ENCODE measurements around the gene EMP3.

The EMP3 gene

DNA sequence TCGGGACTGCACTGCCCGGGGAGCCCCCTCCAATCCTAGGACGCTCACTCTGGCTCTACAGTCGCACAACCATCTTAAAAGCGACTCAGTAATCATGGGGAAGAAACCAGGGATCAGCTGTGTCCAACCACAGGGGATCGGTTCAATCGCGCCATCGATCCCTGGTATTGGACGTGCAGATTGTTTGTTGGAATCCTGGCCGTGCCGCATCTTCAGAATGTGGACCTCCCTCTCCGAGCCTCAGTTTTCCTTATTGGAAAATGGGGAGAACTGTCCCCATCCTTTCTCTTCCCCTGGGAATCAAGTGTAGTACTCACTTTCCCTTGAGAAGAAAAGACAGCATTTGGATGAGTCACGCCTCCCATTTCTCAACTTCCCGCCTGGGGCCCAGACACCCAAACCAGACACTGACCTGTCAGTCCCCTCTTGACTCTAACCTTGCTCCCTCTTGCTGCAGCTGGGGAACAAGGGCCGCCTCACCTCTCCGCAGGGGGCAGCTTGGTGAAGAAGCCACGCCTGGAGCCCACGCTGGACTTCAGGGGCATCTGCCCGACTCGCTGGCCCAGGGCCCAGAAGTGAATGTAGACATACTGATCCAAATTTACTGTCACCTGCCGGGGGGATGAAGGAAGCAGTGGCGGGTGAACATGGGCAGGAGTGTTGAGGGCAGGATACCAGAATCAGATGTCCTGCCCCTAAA is 17.6 kb downstream of the EMP3 start:
- no peak for DNase-seq (ENCODE audit: insufficient read length, low spot score)
- FAIRE-seq: no peak

- FAIRE-seq (no peak), DNase-seq (ENCODE audit: insufficient read length, low spot score) (no peak)
Measured at GRCh38 chr19:48344892-48345291, 19.5 kb downstream of the EMP3 start.

GRCh38 chr19:48346191-48346590 is 20.8 kb downstream of the EMP3 start:
- FAIRE-seq: no peak
- no peak for DNase-seq (ENCODE audit: insufficient read length, low spot score)

- FAIRE-seq (no peak), DNase-seq (ENCODE audit: insufficient read length, low spot score) (no peak)
Measured at GRCh38 chr19:48348045-48348444, 22.7 kb downstream of the EMP3 start.

- FAIRE-seq: no peak
- DNase-seq (ENCODE audit: insufficient read length, low spot score): no peak
Measured at GRCh38 chr19:48348737-48349136, 23.4 kb downstream of the EMP3 start.

GRCh38 chr19:48350856-48351255 is 25.5 kb downstream of the EMP3 start:
- FAIRE-seq (no peak), DNase-seq (ENCODE audit: insufficient read length, low spot score) (no peak)

DNA sequence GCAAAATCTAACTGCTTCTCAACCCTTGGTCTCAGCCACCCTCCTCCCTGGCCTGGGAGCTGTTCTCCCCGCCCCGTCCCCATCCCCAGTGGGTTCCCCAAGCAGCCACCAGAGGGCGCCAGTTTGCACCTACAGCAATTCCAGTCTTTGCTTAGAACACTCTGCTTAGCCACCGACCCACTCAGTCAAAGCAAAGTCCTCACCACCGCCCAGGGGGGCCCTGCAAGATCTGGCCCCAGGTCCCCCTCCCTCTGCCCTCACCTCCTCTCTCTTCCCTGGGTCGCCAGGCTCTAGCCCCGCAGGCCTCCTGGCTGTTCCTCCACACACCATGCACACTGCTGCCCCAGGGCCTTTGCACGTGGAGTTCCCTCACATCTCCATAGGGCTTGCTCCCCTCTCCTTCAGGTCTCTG is 26.0 kb downstream of the EMP3 start:
- peak; percentile 65 for DNase-seq (ENCODE audit: insufficient read length, low spot score)
- no peak for FAIRE-seq

DNA sequence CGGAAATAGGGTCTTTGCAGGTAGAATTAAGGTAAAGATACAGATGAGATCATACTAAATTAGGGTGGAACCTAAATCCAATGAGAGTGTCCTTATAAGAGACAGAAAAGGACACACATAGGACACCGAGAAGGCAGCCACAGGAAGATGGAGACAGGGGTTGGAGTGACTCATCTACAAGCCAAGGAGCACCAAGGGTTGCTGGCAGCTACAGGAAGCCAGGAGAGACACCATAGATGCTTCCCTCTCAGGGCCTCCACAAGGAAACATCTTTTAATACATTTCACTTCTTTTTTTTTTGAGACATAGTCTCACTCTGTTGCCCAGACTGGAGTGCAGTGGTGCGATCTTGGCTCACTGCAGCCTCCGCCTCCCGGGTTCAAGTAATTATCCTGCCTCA is 28.3 kb downstream of the EMP3 start:
- FAIRE-seq (no peak), DNase-seq (ENCODE audit: insufficient read length, low spot score) (no peak)

GRCh38 chr19:48354332-48354992 is 29.1 kb downstream of the EMP3 start:
- no peak for DNase-seq (ENCODE audit: insufficient read length, low spot score)
- FAIRE-seq: no peak

- FAIRE-seq: no peak
- no peak for DNase-seq (ENCODE audit: insufficient read length, low spot score)
Measured at GRCh38 chr19:48355365-48355954, 30.1 kb downstream of the EMP3 start.

GRCh38 chr19:48359123-48359522 is 33.8 kb downstream of the EMP3 start:
- no peak for DNase-seq (ENCODE audit: insufficient read length, low spot score)

DNA sequence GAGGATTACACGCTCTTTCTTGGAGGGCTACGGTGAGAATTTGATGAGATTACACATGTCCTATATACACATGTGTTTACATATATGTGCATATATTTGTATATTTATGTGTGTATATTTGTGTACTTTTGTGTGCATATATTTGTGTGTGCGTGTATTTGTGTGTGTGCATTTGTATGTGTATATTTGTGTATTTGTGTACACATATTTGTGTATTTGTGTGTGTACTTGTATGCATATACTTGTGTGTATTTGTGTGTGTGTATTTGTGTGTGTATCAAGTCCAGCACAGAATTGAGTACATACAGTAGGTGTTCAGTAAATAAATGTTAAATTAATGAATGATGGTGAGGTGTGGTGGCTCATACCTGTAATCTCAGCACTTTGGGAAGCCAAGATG is 36.6 kb downstream of the EMP3 start:
- DNase-seq (ENCODE audit: insufficient read length, low spot score) (no peak), FAIRE-seq (no peak)

More at GRCh38 chr19:48359123-48359522, 33.8 kb downstream of the EMP3 start:
- FAIRE-seq: no peak

- FAIRE-seq (peak; percentile 76), DNase-seq (ENCODE audit: insufficient read length, low spot score) (peak; percentile 92)
Measured at GRCh38 chr19:48362716-48363499, 37.6 kb downstream of the EMP3 start.

DNA sequence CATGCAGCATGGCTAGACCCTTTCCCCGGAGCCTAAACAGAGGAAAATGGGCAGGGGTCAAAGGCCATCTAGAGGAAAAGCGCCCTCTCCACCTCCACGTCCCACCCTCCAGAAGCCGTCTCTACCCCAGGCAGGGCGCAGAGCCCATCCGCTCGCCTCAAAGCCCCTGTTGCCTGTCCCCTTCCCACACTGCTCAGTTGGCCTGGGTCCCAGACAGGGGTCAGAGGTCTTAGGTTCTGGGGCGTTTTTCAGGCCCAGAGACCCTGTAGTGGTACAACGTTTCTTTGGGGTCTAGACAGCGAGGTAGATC is 38.1 kb downstream of the EMP3 start:
- DNase-seq (ENCODE audit: insufficient read length, low spot score) (no peak), FAIRE-seq (no peak)

DNA sequence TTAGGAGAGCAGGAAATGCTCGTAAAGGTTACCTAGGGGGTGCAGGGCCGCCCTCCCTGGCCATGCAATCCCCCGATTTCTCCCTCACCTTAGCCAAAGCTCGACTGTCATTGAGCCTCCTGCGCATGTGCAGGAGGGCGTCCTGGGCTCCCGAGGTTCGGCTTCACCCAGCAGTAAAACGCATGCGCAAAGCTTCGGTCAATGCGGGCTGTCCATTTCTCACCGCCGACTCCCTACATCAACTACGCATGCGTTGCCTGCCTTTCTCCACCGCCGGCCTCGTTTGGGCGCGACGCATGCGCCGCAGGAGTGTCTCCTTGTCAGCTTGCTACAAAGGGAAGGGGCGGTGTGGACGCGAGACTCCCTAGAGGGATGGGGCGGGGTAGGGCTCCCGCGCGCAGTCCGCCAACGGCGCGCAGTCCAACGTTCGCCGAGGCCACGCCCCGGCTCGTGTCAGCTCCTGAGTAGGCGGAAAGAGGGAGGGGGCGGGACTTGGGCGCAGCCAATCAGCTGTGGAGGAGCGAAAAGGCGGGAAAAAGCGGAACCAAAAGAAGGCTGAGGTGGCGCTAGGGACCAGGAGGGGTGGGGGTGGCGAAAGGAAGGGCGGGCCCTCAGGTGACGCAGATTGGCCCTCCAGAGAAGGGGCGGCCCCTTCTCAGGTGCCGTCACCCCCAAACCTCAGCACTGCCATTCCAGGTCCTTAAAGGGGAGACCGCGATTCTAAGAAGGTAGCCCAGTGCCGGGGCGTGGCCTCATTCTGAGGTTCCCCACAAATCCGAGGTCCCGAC is 38.7 kb downstream of the EMP3 start, which contains the start of the genes SYNGR4 and TMEM143:
Gene SYNGR4 (plus strand): TSS at position 558 of the 788 bp plus-strand sequence. CDS start 1,476 bp downstream, outside the sequence.
Gene TMEM143 (minus strand): TSS at position 131 of the 788 bp plus-strand sequence. CDS start 20 bp downstream, at position 111.
- FAIRE-seq (peak; percentile 99), DNase-seq (ENCODE audit: insufficient read length, low spot score) (peak; percentile 99)

DNA sequence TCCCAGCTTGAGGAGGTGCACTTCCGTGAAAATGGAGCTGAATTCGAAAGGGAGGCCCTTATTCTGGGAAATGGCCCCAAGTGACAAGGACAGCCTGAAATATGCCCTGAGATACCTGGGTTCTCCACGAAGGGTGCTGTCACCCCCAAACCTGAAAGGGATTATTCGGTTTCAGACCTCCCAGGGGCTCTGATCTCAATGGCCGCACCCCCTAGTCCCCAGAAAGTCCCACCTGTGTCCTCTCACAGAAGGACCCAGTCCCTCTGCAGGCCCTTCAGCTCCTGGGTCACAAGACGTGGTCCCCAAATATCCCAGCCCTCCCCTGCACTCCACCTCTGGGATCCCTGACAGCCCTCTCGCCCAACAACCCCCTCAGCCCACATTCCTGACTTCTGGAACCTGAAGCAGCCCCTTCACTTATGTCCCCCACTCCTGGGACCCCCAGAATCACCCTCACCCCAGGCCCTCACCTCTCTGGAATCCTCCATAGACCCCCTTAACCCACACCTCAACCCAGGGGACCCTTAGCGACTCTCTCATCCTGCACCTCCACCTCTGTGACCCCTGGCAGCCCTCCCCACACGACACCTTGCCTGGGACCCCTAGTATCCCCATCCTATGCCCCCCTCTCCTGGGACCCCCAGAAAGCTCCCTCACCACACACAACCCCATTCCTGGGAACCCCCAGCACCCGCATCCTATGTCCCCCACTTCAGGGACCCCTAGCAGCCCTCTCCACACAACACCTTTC is 39.4 kb downstream of the EMP3 start:
- FAIRE-seq: no peak

DNA sequence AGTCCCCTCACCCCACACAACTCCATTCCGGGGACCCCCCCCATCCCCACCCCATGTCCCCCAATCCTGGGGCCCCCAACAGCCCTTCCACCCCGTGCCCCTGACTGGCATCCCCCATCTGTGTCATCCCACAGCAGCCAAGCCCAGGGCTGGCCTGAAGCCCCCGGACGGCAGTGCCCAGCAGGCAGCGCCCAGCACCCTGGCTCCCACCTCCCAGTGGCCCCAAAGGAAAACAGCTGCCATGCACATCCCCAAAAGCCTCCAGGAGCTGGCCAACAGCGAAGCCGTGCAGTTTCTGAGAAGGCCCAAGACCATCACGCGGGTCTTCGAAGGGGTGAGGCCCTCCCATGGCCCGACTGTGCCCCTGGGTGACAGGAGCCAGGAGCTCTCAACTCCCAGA is 40.2 kb downstream of the EMP3 start:
- DNase-seq (ENCODE audit: insufficient read length, low spot score): no peak
- FAIRE-seq: no peak

More for the DNA sequence above, 39.4 kb downstream of the EMP3 start:
- DNase-seq (ENCODE audit: insufficient read length, low spot score): no peak

GRCh38 chr19:48367855-48368254 is 42.5 kb downstream of the EMP3 start:
- DNase-seq (ENCODE audit: insufficient read length, low spot score): no peak
- no peak for FAIRE-seq

GRCh38 chr19:48368936-48369335 is 43.6 kb downstream of the EMP3 start:
- no peak for FAIRE-seq

GRCh38 chr19:48370955-48371354 is 45.6 kb downstream of the EMP3 start:
- DNase-seq (ENCODE audit: insufficient read length, low spot score) (no peak), FAIRE-seq (no peak)

More at GRCh38 chr19:48368936-48369335, 43.6 kb downstream of the EMP3 start:
- DNase-seq (ENCODE audit: insufficient read length, low spot score): no peak

Measured in HTR-8/SVneo (cell line).